Measurements from ENCODE around the gene ZFHX3.
A peak's percentile ranks its signal among the peaks of the same experiment; 100 is the strongest.

ZFHX3 gene

GRCh38 chr16:72934636-72935403, 113.1 kb downstream of the ZFHX3 start:
- no peak for TF ChIP-seq CTCF (IDR thresholded peaks at IDR 0.05; ENCODE audit: low read depth, low read length)
- no peak overlapping the region for H3K4me3 ChIP-seq (replicated peaks in 1 of 2; ENCODE audit: low read depth in 2 of 2, low read length in 2 of 2)
- peak in 1 of 2 donors; percentile 72 for DNase-seq (ENCODE audit: low read depth in 2 of 2)

GRCh38 chr16:72932677-72933335, 115.1 kb downstream of the ZFHX3 start:
- H3K4me3 ChIP-seq (replicated peaks in 1 of 2; ENCODE audit: low read depth in 2 of 2, low read length in 2 of 2) = no peak overlapping the region
- no peak for TF ChIP-seq CTCF (IDR thresholded peaks at IDR 0.05; ENCODE audit: low read depth, low read length)
- no peak for DNase-seq (ENCODE audit: low read depth in 2 of 2)

GRCh38 chr16:72932050-72932449, 115.9 kb downstream of the ZFHX3 start:
- H3K4me3 ChIP-seq (replicated peaks in 1 of 2; ENCODE audit: low read depth in 2 of 2, low read length in 2 of 2) = no peak overlapping the region

GRCh38 chr16:72930396-72930795, 117.5 kb downstream of the ZFHX3 start:
- TF ChIP-seq CTCF (IDR thresholded peaks at IDR 0.05; ENCODE audit: low read depth, low read length) = no peak
- DNase-seq (ENCODE audit: low read depth in 2 of 2) = no peak

More at GRCh38 chr16:72932050-72932449, 115.9 kb downstream of the ZFHX3 start:
- no peak for TF ChIP-seq CTCF (IDR thresholded peaks at IDR 0.05; ENCODE audit: low read depth, low read length)
- peak in 1 of 2 donors; percentile 54 for DNase-seq (ENCODE audit: low read depth in 2 of 2)

GRCh38 chr16:72928090-72928981, 119.6 kb downstream of the ZFHX3 start:
- TF ChIP-seq CTCF (IDR thresholded peaks at IDR 0.05; ENCODE audit: low read depth, low read length) = no peak
- DNase-seq (ENCODE audit: low read depth in 2 of 2) = no peak
- H3K4me3 ChIP-seq (replicated peaks in 1 of 2; ENCODE audit: low read depth in 2 of 2, low read length in 2 of 2) = no peak overlapping the region

More at GRCh38 chr16:72930396-72930795, 117.5 kb downstream of the ZFHX3 start:
- no peak overlapping the region for H3K4me3 ChIP-seq (replicated peaks in 1 of 2; ENCODE audit: low read depth in 2 of 2, low read length in 2 of 2)

GRCh38 chr16:72927199-72928089, 120.5 kb downstream of the ZFHX3 start:
- H3K4me3 ChIP-seq (replicated peaks in 1 of 2; ENCODE audit: low read depth in 2 of 2, low read length in 2 of 2) = no peak overlapping the region
- peak; percentile 35 to 41 for DNase-seq (ENCODE audit: low read depth in 2 of 2)
- no peak for TF ChIP-seq CTCF (IDR thresholded peaks at IDR 0.05; ENCODE audit: low read depth, low read length)
